CD1c-positive myeloid dendritic cell (primary cell): ENCODE measurements around the gene CREB5.
"Not testable (repeated sequence)": the region's sequence is repeated elsewhere in the genome, so short reads cannot be mapped to it uniquely, and the experiment has no call there.

Experiments used
- DNase-seq: peaks from one replicate; pipeline ENCODE4 v3.0.0-alpha.2; 2016; ENCODE audit errors: extremely low spot score

CREB5 gene

GRCh38 chr7:28608731-28609130 is 196.4 kb downstream of the CREB5 start:
- no peak for DNase-seq

- DNase-seq = no peak
These were observed 197.3 kb downstream of the CREB5 start for GRCh38 chr7:28609608-28610007.

- not testable (repeated sequence) for DNase-seq
These were observed 199.1 kb downstream of the CREB5 start for GRCh38 chr7:28611399-28611897.

- no peak for DNase-seq
These were observed 200.9 kb downstream of the CREB5 start for GRCh38 chr7:28613262-28613661.

GRCh38 chr7:28615091-28615490 is 202.8 kb downstream of the CREB5 start:
- no peak for DNase-seq

- DNase-seq = no peak
These were observed 205.1 kb downstream of the CREB5 start for GRCh38 chr7:28617308-28617880.

GRCh38 chr7:28618383-28618782 is 206.1 kb downstream of the CREB5 start:
- no peak for DNase-seq

- no peak for DNase-seq
These were observed 206.9 kb downstream of the CREB5 start for GRCh38 chr7:28619256-28619655.

- DNase-seq = no peak
These were observed 209.1 kb downstream of the CREB5 start for GRCh38 chr7:28621369-28621841.

GRCh38 chr7:28623105-28623730 is 210.9 kb downstream of the CREB5 start:
- DNase-seq = peak; percentile 26

- DNase-seq = no peak
These were observed 211.5 kb downstream of the CREB5 start for GRCh38 chr7:28623863-28624262.

GRCh38 chr7:28625432-28625831 is 213.1 kb downstream of the CREB5 start:
- no peak for DNase-seq

- DNase-seq = no peak
These were observed 213.9 kb downstream of the CREB5 start for GRCh38 chr7:28626221-28626620.

GRCh38 chr7:28626624-28627262 is 214.4 kb downstream of the CREB5 start:
- DNase-seq = peak; percentile 60

- no peak for DNase-seq
These were observed 214.9 kb downstream of the CREB5 start for GRCh38 chr7:28627263-28627653.

- peak; percentile 46 for DNase-seq
These were observed 215.6 kb downstream of the CREB5 start for GRCh38 chr7:28627896-28628295.

- DNase-seq = no peak
These were observed 217.0 kb downstream of the CREB5 start for GRCh38 chr7:28629216-28629842.

- DNase-seq = no peak
These were observed 218.0 kb downstream of the CREB5 start for GRCh38 chr7:28630350-28630749.

GRCh38 chr7:28631995-28632394 is 219.7 kb downstream of the CREB5 start:
- no peak for DNase-seq

- no peak for DNase-seq
These were observed 226.6 kb downstream of the CREB5 start for GRCh38 chr7:28638914-28639313.

GRCh38 chr7:28640001-28640400 is 227.7 kb downstream of the CREB5 start:
- no peak for DNase-seq

GRCh38 chr7:28641752-28642545 is 229.6 kb downstream of the CREB5 start:
- no peak for DNase-seq
